HG02852 (cell line): Measurements from ENCODE around the gene LRRC74B.
"Not testable (repeated sequence)": the region's sequence is repeated elsewhere in the genome, so short reads cannot be mapped to it uniquely, and the experiment has no call there.

Source experiments
- ATAC-seq: cut with Tn5 transposase; IDR thresholded peaks from one replicate; pipeline ENCODE4 v1.9.1; 2021; ENCODE audit warnings: mild to moderate bottlenecking, moderate library complexity; ENCODE audit not compliant: unreplicated experiment

Gene LRRC74B

DNA sequence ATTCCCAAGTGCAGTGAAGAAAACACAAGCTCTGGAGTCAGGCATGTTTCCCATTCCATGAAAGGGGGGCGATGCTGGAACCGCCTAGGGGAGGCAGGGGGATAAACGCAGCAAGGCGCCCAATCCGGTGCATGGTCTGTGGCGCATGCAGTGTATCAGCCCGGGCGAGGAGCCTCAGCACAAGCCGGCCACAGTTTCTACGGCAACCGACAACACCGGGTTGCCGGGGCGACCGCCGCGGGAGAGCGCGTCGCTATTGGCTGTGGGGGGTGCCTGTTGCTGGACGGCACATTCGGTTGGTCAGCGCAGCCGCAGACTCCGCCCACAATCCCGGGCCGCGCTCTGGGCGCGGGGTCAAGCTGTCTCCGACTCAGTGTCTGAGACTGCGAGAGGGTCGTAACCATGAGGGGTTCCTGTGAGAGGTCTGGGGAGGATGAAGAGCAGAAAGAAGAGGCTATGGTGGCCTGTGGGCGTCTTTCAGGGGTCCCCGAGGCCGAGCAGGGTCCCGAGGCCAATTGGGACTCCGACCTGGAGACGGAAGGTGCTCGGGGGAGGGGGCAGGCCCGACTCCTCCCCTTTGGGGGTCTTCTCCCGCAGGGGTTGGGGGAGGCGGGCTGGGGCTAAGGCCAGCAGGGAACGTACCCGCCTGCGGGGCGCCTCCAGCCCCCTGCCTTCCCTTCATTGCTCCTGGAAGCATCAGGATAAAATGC is at the start of gene LRRC74B:
LRRC74B (plus strand) TSS at position 362 of the 710 bp plus-strand sequence; CDS start at position 403, 41 bp downstream.
- ATAC-seq, result peak; percentile 73

- ATAC-seq, result no peak
Measured at GRCh38 chr22:20996031-20996410, 49.7 kb upstream of the LRRC74B start.

DNA sequence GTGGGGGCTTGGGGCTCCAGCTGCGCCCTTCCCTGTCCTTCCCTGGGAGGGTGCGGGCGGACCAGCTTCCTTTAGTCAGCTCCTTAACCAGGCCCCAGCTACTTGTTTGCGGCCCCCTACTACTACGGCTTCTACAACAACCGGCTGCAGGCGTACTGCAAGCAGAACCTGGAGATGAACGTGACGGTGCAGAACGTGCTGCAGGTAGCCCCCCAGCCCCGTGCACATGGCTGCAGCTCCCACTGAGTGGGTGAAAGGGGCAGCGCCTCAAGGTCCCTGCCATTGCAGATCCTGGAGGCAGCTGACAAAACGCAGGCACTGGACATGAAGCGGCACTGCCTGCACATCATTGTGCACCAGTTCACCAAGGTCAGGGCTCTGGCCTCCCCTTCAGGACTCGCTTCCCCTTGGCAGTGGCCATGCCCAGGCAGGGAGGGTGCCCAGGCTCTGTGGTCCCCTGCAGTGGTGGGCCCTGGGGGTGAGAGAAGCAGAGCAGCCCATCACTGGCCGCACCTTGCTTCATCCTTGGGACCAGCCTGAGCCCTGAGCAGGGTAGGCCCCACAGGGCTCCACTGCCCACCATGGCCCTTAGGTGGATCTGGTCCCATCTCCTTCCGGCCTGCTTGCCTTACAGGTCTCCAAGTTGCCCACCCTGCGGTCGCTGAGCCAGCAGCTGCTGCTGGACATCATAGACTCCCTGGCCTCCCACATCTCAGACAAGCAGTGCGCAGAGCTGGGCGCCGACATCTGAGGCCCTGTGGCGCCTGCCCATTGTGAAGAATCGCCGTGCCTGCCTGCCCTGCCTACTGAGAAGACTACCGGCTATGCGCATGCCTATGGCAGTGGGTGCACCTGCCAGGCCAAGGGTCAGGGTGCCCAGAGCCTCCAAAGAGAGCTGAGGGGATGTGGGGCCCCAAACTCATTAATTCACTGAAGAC is 48.9 kb upstream of the LRRC74B start:
- ATAC-seq, result no peak

- no peak for ATAC-seq
Measured at GRCh38 chr22:20997536-20998257, 48.0 kb upstream of the LRRC74B start.

GRCh38 chr22:20998411-20999336 is 47.1 kb upstream of the LRRC74B start:
- no peak for ATAC-seq

GRCh38 chr22:20999350-21000206 is 46.2 kb upstream of the LRRC74B start:
- no peak for ATAC-seq

DNA sequence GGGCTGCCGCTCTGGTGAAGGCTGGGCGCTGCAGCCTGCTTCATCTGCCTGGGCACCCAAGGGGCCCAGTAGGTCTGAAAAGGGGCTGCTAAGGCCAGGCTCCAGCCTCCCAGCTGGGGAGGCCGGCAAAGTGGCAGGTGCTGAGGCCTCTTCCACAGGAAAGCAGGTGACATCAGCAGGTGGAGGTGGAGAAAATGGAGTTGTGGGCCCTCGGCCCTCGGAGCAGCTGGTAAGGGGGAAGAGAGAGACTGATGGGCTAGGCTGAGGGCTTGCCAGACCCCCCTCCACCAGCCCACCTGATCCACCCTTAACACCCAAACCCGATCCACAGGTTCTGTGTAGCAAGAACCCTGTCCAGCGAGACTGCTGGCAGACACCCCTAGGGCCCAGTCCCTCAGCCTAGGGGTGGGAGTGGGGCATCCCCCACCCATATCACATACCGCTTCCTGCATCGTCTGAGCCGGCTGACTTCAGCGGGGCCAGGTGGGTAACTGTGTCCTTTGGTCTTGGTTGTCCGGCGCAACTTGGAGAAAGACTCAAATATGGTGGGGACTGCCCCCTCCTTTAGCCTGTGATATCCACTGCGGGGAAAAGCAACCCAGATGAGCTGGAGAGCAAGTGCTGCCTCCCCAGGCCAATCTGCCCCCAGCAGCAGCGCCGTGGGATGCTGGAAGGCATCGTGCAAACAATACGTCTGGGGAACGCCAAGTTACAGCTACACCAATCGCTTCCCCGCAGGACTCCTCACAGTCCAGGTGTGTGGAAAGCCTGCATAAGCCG is 45.3 kb upstream of the LRRC74B start:
- no peak for ATAC-seq

GRCh38 chr22:21000987-21001600 is 44.7 kb upstream of the LRRC74B start:
- peak; percentile 14 for ATAC-seq

DNA sequence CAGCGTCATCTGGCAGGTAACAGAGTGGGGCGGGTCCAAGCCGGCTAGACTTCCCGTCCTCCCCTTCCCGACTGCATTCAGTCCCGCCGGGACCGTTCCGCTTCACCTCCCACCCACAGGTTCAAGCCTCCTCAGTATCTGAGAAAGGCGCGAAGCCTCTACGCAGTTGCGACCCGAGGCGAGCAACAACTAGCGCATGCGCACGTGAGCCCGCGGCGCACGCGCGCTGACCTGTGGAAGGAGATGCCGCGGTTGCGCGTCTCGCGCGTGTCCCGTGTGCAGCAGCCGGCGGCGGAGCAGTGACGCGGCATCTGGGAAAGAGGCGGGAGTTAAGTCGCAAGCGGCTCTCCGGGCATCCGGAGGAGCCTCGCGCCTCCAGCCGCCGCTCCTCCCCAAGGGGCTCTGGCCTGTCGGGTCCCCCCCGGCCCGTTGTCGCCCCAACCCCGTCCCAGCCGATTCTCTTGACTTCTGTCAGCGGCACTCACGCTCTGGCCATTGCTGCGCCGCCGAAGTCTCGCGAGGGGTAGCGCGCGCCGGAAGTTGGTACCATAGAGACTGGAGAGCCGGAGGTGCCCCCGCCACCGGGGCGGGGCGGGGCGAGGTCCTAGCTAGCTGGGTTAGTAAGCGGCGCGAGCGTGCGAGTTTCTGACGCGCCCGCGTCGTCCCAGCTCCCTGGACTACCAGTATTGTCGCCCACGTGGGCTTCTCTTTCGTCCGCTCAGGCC is 44.0 kb upstream of the LRRC74B start, which contains the start of gene THAP7:
THAP7 (minus strand) TSS at position 518 of the 725 bp plus-strand sequence; CDS start at position 311, 207 bp downstream.
- ATAC-seq, result peak; percentile 87

DNA sequence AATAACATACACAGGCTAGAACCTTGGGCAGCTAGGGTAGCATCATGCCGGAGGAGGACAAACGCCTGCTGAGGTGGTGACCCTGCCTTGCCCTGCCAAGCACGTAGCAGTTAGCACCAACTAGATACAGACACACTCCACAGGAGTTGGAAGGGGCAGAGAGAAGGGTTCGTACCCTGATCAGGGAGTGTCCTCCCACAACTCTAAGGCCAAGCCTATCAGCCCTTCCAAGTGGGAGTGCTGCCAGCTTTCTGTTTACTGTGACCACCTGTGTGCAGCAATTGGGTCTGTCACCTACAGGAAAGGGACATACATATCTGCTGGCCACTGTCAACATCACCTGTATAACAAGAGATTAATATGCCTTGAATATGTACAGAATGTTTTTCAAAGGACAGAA is 42.0 kb upstream of the LRRC74B start:
- no peak for ATAC-seq

GRCh38 chr22:21009208-21009607 is 36.5 kb upstream of the LRRC74B start:
- not testable (repeated sequence) for ATAC-seq

DNA sequence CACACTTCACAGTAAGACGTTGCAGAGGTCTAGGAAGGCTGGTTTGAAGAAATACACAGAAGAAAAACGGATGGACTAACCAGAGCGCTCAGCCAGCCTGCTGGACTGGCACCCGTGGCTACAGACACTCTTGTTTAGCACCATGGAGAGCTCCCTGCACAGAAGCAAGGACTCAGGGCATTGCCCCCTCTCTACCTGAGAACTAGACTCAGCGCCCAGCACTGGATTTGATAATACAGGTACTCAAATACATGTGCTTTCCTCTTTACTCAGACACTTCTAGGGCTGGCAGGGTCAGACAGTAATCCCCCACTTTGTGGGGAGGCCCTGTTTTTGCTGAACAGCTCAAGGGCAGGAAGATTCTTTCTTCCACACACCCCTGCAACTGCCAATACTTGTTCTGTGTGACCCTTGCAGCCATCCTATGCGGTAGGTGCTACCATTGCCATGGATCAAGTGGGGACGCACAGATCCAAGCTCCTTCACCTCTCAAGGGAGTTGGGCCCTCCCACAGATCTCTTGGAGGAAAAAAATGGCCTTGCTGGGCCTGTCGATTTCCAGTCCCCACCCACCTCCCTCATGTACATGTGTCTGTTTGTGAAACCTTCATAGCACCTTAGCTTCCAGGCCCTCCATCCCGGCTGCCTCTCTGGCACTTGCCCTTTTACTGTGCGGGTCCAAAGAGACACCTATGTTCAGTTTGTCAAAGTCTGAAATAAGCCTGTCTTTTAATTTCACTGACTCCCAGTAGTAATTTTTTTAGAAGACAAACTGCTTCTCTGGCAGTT is 35.9 kb upstream of the LRRC74B start:
- ATAC-seq, result no peak

- ATAC-seq, result no peak
Measured at GRCh38 chr22:21010426-21011113, 35.2 kb upstream of the LRRC74B start.

DNA sequence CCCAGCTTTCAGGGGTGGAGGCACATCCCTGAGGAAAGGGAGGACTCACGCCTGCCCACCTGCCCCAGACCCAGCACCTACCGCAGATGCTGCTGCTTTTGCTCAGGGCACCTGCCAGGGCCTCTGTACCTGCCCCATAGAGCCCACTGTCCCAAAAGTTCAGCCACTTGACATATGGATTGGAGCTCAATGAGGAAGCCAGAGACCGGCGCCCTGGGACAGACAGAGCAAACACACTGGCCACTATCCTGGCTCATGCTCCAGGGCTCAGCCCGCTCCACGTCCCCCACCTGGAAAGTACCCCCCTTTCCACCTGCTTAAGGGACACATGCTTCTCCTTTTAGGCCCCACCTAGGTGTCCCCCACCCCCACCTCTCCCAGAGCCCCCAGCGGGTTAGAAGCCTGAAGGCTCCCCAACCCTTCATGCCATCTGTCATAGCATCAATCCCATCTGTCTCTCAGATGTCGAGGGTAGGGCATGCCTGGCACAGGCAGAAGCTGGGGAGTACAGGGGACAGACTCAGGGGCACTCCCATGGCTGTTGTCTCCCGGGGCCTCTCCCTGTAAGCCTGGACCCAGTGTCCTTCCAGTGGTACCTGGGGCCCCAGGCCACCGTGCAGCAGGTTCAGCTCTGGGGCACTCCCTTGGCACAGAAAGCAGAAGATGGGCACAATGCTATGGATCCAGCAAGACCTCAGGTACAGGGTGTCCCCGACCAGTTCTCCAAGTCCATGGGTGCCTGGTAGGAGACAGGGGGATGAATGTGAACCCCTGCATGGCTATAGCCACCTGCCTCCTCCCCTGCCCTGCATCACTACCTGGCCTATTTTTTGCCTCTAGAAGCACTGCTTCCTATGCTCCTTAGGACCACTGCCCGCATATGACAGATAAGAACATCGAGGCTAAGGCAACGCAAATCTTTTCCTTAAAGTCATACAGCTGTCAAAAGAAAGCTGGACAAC is 33.0 kb upstream of the LRRC74B start:
- ATAC-seq, result no peak
